ENCODE data around the gene ABLIM3.

Gene ABLIM3

GRCh38 chr5:149132474-149132873 lies 8.8 kb upstream of the ABLIM3 start:
- no peaks in the 10 kb centered on the region for H3K36me3 ChIP-seq (ENCODE audit: control insufficient read depth in 1 of 2, insufficient read depth in 2 of 2, low read length in 2 of 2)
- no peak overlapping the region for H3K9ac ChIP-seq (ENCODE audit: low read depth in 1 of 2, low read length in 2 of 2)
- no peaks in the 10 kb centered on the region for H3K9me3 ChIP-seq (ENCODE audit: control insufficient read depth in 1 of 2, low read length in 2 of 2)
- H3K27ac ChIP-seq (ENCODE audit: low read depth, low read length), result no peak overlapping the region
- H3K27me3 ChIP-seq (ENCODE audit: control insufficient read depth in 1 of 2, insufficient read depth in 2 of 2, low read length in 2 of 2), result peaks cover 4 to 6% of the 10 kb centered on the region in 2 donors
- H3K4me3 ChIP-seq (ENCODE audit: low read depth in 1 of 2, low read length in 2 of 2), result no peak overlapping the region
- no peaks in the 10 kb centered on the region for H3K4me1 ChIP-seq (ENCODE audit: control insufficient read depth in 1 of 2, insufficient read depth in 2 of 2, low read length in 2 of 2)

DNA sequence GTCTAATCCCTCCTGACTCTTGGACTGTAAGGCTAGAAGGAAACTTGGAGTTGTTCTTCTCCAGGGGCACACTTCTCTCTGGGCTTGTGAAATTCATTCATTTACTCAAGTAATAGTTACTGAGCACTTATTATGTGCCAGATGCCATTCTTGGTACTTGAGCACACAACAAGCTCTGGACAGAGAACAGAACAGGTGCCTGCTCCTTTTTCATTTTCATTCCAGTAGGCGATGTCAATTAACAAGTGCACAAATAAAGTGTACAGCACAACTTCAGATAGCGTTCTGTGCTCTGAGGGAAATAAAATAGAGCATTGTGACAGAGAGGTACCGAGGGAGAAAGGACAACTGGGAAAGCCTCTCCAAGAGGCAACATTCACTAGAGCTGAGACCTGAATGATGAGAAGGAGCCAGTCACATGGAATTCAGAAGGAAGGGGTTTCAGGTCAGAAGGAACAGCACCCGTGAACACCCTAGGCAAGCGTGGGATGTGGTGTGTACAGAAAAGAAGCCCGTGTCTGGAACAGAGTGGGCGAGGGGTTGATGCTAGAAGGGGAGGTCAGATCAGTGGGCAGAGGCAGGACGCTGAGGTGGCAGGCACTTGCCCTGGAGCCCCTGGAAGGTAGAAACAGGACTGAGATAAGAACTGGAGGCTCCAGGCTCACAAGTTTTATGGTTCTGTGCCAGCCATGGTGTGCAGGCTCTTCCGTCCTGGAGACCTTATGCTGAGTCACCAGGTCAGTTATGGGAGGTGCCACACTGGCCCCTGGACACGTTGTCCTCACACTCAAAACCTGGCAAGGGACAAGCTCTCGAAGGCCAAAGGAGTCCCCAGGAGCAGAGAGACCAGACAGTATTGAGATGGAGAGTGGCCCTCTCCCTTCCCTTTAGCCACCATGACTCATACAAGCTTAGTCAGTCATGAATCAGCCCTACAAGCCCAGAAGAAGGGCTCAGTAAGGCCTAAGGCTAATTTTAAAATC lies 7.2 kb upstream of the ABLIM3 start:
- no peak overlapping the region for H3K27ac ChIP-seq (ENCODE audit: low read depth, low read length)
- H3K9ac ChIP-seq (ENCODE audit: low read depth in 1 of 2, low read length in 2 of 2), result no peak overlapping the region
- H3K4me1 ChIP-seq (ENCODE audit: control insufficient read depth in 1 of 2, insufficient read depth in 2 of 2, low read length in 2 of 2), result no peaks in the 10 kb centered on the region
- no peaks in the 10 kb centered on the region for H3K36me3 ChIP-seq (ENCODE audit: control insufficient read depth in 1 of 2, insufficient read depth in 2 of 2, low read length in 2 of 2)
- H3K4me3 ChIP-seq (ENCODE audit: low read depth in 1 of 2, low read length in 2 of 2), result no peak overlapping the region
- H3K27me3 ChIP-seq (ENCODE audit: control insufficient read depth in 1 of 2, insufficient read depth in 2 of 2, low read length in 2 of 2), result peaks cover 4 to 6% of the 10 kb centered on the region in 2 donors
- no peaks in the 10 kb centered on the region for H3K9me3 ChIP-seq (ENCODE audit: control insufficient read depth in 1 of 2, low read length in 2 of 2)

DNA sequence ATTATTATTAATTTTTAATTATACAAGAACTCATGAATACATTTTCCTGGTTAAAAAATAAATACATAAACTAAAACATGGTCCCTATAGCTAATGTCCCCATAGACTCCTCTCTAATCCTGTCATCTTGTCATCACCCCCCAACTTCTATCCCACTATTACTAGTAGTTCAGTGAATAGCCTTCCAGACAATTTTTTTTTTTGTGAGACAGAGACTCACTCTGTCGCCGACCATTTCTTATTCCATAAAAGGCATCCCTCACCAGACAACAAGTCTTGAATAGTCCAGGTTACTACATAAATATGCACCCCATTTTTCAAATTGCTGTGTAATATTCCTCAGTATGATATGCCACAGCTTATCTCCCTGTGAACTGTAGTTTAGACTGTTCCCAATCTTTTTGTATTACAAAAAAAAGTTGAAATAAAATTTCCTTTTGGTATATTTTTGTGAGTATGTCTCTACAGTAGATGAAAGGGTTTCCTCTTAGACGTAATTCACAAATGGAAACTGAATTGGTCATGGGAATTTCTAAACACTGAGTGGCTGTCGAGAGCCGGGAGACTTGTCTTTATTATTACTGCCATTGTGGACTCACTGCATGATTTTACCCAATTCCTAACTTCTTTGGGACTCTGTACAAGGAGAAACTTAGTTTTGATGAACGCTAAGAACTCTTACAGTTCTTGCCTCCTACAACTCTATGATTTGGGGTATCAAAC lies 6.4 kb upstream of the ABLIM3 start:
- Histone ChIP-seq H3K27ac (ENCODE audit: low read depth, low read length) (no peak overlapping the region), H3K9me3 (ENCODE audit: control insufficient read depth in 1 of 2, low read length in 2 of 2) (no peaks in the 10 kb centered on the region), H3K4me3 (ENCODE audit: low read depth in 1 of 2, low read length in 2 of 2) (no peak overlapping the region), H3K4me1 (ENCODE audit: control insufficient read depth in 1 of 2, insufficient read depth in 2 of 2, low read length in 2 of 2) (no peaks in the 10 kb centered on the region), H3K9ac (ENCODE audit: low read depth in 1 of 2, low read length in 2 of 2) (no peak overlapping the region), H3K27me3 (ENCODE audit: control insufficient read depth in 1 of 2, insufficient read depth in 2 of 2, low read length in 2 of 2) (peaks cover 4 to 6% of the 10 kb centered on the region in 2 donors), H3K36me3 (ENCODE audit: control insufficient read depth in 1 of 2, insufficient read depth in 2 of 2, low read length in 2 of 2) (no peaks in the 10 kb centered on the region)

GRCh38 chr5:149135536-149136201 lies 5.6 kb upstream of the ABLIM3 start:
- H3K36me3 ChIP-seq (ENCODE audit: control insufficient read depth in 1 of 2, insufficient read depth in 2 of 2, low read length in 2 of 2), result no peaks in the 10 kb centered on the region
- no peaks in the 10 kb centered on the region for H3K4me1 ChIP-seq (ENCODE audit: control insufficient read depth in 1 of 2, insufficient read depth in 2 of 2, low read length in 2 of 2)
- H3K27ac ChIP-seq (ENCODE audit: low read depth, low read length), result no peak overlapping the region

GRCh38 chr5:149138182-149138923 lies 2.9 kb upstream of the ABLIM3 start:
- Histone ChIP-seq H3K36me3 (ENCODE audit: control insufficient read depth in 1 of 2, insufficient read depth in 2 of 2, low read length in 2 of 2) (no peaks in the 10 kb centered on the region), H3K27me3 (ENCODE audit: control insufficient read depth in 1 of 2, insufficient read depth in 2 of 2, low read length in 2 of 2) (peaks cover 13 to 15% of the 10 kb centered on the region in 2 donors), H3K27ac (ENCODE audit: low read depth, low read length) (no peak overlapping the region), H3K9ac (ENCODE audit: low read depth in 1 of 2, low read length in 2 of 2) (no peak overlapping the region), H3K4me3 (ENCODE audit: low read depth in 1 of 2, low read length in 2 of 2) (no peak overlapping the region), H3K9me3 (ENCODE audit: control insufficient read depth in 1 of 2, low read length in 2 of 2) (no peaks in the 10 kb centered on the region), H3K4me1 (ENCODE audit: control insufficient read depth in 1 of 2, insufficient read depth in 2 of 2, low read length in 2 of 2) (peaks cover 0 to 3% of the 10 kb centered on the region in 2 donors)

More at GRCh38 chr5:149135536-149136201, 5.6 kb upstream of the ABLIM3 start:
- H3K4me3 ChIP-seq (ENCODE audit: low read depth in 1 of 2, low read length in 2 of 2), result no peak overlapping the region
- H3K9me3 ChIP-seq (ENCODE audit: control insufficient read depth in 1 of 2, low read length in 2 of 2), result no peaks in the 10 kb centered on the region
- peaks cover 4 to 6% of the 10 kb centered on the region in 2 donors for H3K27me3 ChIP-seq (ENCODE audit: control insufficient read depth in 1 of 2, insufficient read depth in 2 of 2, low read length in 2 of 2)
- no peak overlapping the region for H3K9ac ChIP-seq (ENCODE audit: low read depth in 1 of 2, low read length in 2 of 2)

DNA sequence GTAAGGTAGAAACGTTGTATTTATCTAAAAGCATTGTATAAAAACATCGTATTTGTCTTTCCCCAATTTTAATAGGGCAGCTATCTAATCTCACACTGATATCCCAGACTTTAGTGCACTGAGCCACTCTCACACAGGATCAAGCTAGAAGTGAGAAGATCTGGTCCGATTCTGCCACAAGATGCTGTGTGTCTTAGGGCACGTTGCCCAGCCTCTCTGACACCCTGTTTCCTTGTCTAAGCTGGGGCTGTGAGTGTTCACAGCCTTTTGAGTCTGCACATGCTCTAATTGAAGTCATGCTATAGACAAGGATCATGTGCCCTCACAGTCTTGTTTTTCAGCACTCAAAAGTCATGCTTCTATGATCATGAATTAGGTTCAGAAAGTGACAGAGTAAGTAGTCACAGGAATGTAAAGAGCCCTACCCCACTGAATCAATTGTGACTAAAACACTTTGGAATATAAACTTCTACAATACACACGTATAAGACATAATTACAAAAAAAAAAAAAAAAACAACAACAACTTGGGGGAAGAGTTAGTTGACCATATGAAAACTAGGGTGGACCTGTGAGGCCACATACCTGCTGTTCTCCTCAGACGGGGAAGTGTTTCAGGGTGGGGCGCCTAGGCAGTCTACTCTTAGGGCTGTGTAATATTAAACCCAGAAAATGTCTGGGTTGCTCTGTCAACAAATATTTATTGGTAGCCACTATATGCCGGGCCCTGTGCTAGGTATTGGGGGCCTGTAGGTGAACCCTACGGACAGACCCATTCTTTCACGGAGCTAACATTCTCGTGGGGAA lies 893 bp upstream of the ABLIM3 start:
- Histone ChIP-seq H3K4me1 (ENCODE audit: control insufficient read depth in 1 of 2, insufficient read depth in 2 of 2, low read length in 2 of 2) (peaks cover 0 to 3% of the 10 kb centered on the region in 2 donors), H3K36me3 (ENCODE audit: control insufficient read depth in 1 of 2, insufficient read depth in 2 of 2, low read length in 2 of 2) (no peaks in the 10 kb centered on the region), H3K27ac (ENCODE audit: low read depth, low read length) (no peak overlapping the region), H3K27me3 (ENCODE audit: control insufficient read depth in 1 of 2, insufficient read depth in 2 of 2, low read length in 2 of 2) (peaks cover 12 to 15% of the 10 kb centered on the region in 2 donors), H3K4me3 (ENCODE audit: low read depth in 1 of 2, low read length in 2 of 2) (no peak overlapping the region), H3K9me3 (ENCODE audit: control insufficient read depth in 1 of 2, low read length in 2 of 2) (no peaks in the 10 kb centered on the region), H3K9ac (ENCODE audit: low read depth in 1 of 2, low read length in 2 of 2) (no peak overlapping the region)

- peaks cover 9% of the 10 kb centered on the region in 2 donors for H3K27me3 ChIP-seq (ENCODE audit: control insufficient read depth in 1 of 2, insufficient read depth in 2 of 2, low read length in 2 of 2)
- H3K4me3 ChIP-seq (ENCODE audit: low read depth in 1 of 2, low read length in 2 of 2), result peak overlapping the region; percentile 46 to 65
- no peaks in the 10 kb centered on the region for H3K9me3 ChIP-seq (ENCODE audit: control insufficient read depth in 1 of 2, low read length in 2 of 2)
- peak overlapping the region; percentile 1 for H3K27ac ChIP-seq (ENCODE audit: low read depth, low read length)
- H3K4me1 ChIP-seq (ENCODE audit: control insufficient read depth in 1 of 2, insufficient read depth in 2 of 2, low read length in 2 of 2), result peaks cover 0 to 3% of the 10 kb centered on the region in 2 donors
- H3K36me3 ChIP-seq (ENCODE audit: control insufficient read depth in 1 of 2, insufficient read depth in 2 of 2, low read length in 2 of 2), result no peaks in the 10 kb centered on the region
- H3K9ac ChIP-seq (ENCODE audit: low read depth in 1 of 2, low read length in 2 of 2), result peak overlapping the region; percentile 35 to 39
Observed at GRCh38 chr5:149141957-149142851, 911 bp downstream of the ABLIM3 start.

DNA sequence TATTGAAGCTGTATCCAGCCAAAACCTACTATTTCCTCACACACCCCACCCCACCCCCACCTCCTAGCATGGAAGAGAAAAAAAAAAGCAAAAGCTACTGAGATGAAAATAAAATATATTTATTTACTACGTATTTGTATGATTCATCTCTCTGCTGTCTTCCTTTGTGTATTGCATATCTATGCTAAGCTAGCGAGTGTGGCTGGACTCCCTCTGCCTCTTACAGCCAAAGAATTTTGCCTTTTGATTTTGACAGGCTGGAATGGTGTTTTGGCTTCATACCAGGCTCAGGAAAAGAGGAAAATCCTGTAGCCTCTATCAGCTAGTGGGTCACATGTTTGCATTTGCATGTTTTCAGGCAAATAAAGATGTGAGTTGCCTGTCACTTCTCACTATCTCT lies 2.2 kb downstream of the ABLIM3 start:
- H3K36me3 ChIP-seq (ENCODE audit: control insufficient read depth in 1 of 2, insufficient read depth in 2 of 2, low read length in 2 of 2), result no peaks in the 10 kb centered on the region
- peaks cover 9% of the 10 kb centered on the region in 2 donors for H3K27me3 ChIP-seq (ENCODE audit: control insufficient read depth in 1 of 2, insufficient read depth in 2 of 2, low read length in 2 of 2)
- H3K4me1 ChIP-seq (ENCODE audit: control insufficient read depth in 1 of 2, insufficient read depth in 2 of 2, low read length in 2 of 2), result peaks cover 0 to 3% of the 10 kb centered on the region in 2 donors
- H3K9ac ChIP-seq (ENCODE audit: low read depth in 1 of 2, low read length in 2 of 2), result no peak overlapping the region
- no peak overlapping the region for H3K27ac ChIP-seq (ENCODE audit: low read depth, low read length)
- no peaks in the 10 kb centered on the region for H3K9me3 ChIP-seq (ENCODE audit: control insufficient read depth in 1 of 2, low read length in 2 of 2)
- H3K4me3 ChIP-seq (ENCODE audit: low read depth in 1 of 2, low read length in 2 of 2), result no peak overlapping the region
